ES-I3 (cell line): ENCODE measurements around the gene CD74.

ENCODE experiments used
- H3K36me3 ChIP-seq: 2 replicates; pipeline ENCODE4 v1.6.1; 2013; ENCODE audit warnings: mild to moderate bottlenecking, low read length, control low read depth, moderate library complexity; ENCODE audit not compliant: insufficient read depth
- H3K4me1 ChIP-seq: 2 replicates; pipeline ENCODE4 v1.6.1; 2013; ENCODE audit warnings: mild to moderate bottlenecking, control low read depth, low read length; ENCODE audit not compliant: insufficient read depth
- H3K9ac ChIP-seq: 2 replicates; pipeline ENCODE4 v1.6.1; 2013; ENCODE audit warnings: low read depth, mild to moderate bottlenecking, low read length, moderate library complexity
- H3K9me3 ChIP-seq: 2 replicates; pipeline ENCODE4 v1.6.1; 2013; ENCODE audit warnings: mild to moderate bottlenecking, low read length, moderate library complexity; ENCODE audit not compliant: control insufficient read depth, insufficient read depth

Gene CD74

GRCh38 chr5:150399524-150400211, 13.0 kb downstream of the CD74 start:
- H3K36me3 ChIP-seq = peaks cover 45% of the 10 kb centered on the region

GRCh38 chr5:150398722-150399523, 13.8 kb downstream of the CD74 start:
- H3K36me3 ChIP-seq = peaks cover 49% of the 10 kb centered on the region
- no peak overlapping the region for H3K9ac ChIP-seq

More at GRCh38 chr5:150399524-150400211, 13.0 kb downstream of the CD74 start:
- H3K9me3 ChIP-seq = no peaks in the 10 kb centered on the region
- no peaks in the 10 kb centered on the region for H3K4me1 ChIP-seq
- no peak overlapping the region for H3K9ac ChIP-seq

GRCh38 chr5:150397782-150398721, 14.7 kb downstream of the CD74 start:
- Histone ChIP-seq H3K4me1 (no peaks in the 10 kb centered on the region), H3K36me3 (peaks cover 54% of the 10 kb centered on the region), H3K9ac (no peak overlapping the region), H3K9me3 (no peaks in the 10 kb centered on the region)

More at GRCh38 chr5:150398722-150399523, 13.8 kb downstream of the CD74 start:
- Histone ChIP-seq H3K4me1 (no peaks in the 10 kb centered on the region), H3K9me3 (no peaks in the 10 kb centered on the region)

GRCh38 chr5:150397146-150397781, 15.4 kb downstream of the CD74 start:
- Histone ChIP-seq H3K9me3 (no peaks in the 10 kb centered on the region), H3K36me3 (peaks cover 61% of the 10 kb centered on the region), H3K9ac (no peak overlapping the region), H3K4me1 (no peaks in the 10 kb centered on the region)

GRCh38 chr5:150396267-150396666, 16.4 kb downstream of the CD74 start:
- Histone ChIP-seq H3K9ac (no peak overlapping the region), H3K36me3 (peaks cover 67% of the 10 kb centered on the region), H3K4me1 (no peaks in the 10 kb centered on the region), H3K9me3 (no peaks in the 10 kb centered on the region)

- Histone ChIP-seq H3K9me3 (no peaks in the 10 kb centered on the region), H3K36me3 (peaks cover 68% of the 10 kb centered on the region), H3K4me1 (no peaks in the 10 kb centered on the region), H3K9ac (no peak overlapping the region)
Measured at GRCh38 chr5:150395688-150395975, 17.1 kb downstream of the CD74 start.

GRCh38 chr5:150394912-150395687, 17.6 kb downstream of the CD74 start:
- Histone ChIP-seq H3K4me1 (no peaks in the 10 kb centered on the region), H3K9ac (no peak overlapping the region), H3K36me3 (peaks cover 65% of the 10 kb centered on the region), H3K9me3 (no peaks in the 10 kb centered on the region)

- Histone ChIP-seq H3K4me1 (no peaks in the 10 kb centered on the region), H3K9ac (no peak overlapping the region), H3K36me3 (peaks cover 71% of the 10 kb centered on the region), H3K9me3 (no peaks in the 10 kb centered on the region)
Measured at GRCh38 chr5:150394131-150394530, 18.6 kb downstream of the CD74 start.

GRCh38 chr5:150393096-150393645, 19.5 kb downstream of the CD74 start:
- H3K36me3 ChIP-seq = peaks cover 62% of the 10 kb centered on the region
- no peak overlapping the region for H3K9ac ChIP-seq
- no peaks in the 10 kb centered on the region for H3K9me3 ChIP-seq
- H3K4me1 ChIP-seq = no peaks in the 10 kb centered on the region

- H3K9me3 ChIP-seq = no peaks in the 10 kb centered on the region
- H3K9ac ChIP-seq = no peak overlapping the region
- H3K36me3 ChIP-seq = peaks cover 57% of the 10 kb centered on the region
- no peaks in the 10 kb centered on the region for H3K4me1 ChIP-seq
Measured at GRCh38 chr5:150392680-150393079, 20.0 kb downstream of the CD74 start.

GRCh38 chr5:150391986-150392385, 20.7 kb downstream of the CD74 start:
- peaks cover 55% of the 10 kb centered on the region for H3K36me3 ChIP-seq
- no peaks in the 10 kb centered on the region for H3K4me1 ChIP-seq
- no peak overlapping the region for H3K9ac ChIP-seq
- H3K9me3 ChIP-seq = no peaks in the 10 kb centered on the region

GRCh38 chr5:150391064-150391834, 21.5 kb downstream of the CD74 start:
- Histone ChIP-seq H3K9me3 (no peaks in the 10 kb centered on the region), H3K36me3 (peaks cover 51% of the 10 kb centered on the region), H3K9ac (no peak overlapping the region), H3K4me1 (no peaks in the 10 kb centered on the region)
